ENCODE results near the gene FAM131C.

FAM131C gene

DNA sequence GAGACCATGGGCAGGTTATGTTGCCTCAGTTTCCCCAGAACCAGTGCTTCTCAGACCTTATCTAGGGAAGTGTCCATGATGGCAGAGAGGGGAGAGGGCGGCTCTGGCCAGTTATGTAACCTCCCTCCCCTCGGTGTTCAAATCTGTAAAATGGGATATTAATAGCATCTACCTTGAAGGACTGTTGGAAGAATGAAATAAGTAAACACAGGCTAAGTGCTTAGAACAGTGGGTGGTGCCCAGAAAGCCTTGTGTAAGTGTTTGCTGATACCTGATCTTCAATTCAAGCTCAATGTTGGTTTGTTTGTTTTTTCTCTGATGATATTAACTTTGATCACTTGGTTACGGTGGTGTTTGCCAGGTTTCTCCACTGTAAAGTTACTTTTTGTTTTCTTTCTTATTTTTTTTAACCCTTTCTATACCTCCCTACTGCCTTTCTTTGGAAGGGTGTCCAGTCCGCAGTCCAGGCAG, 47.5 kb upstream of the FAM131C start:
- H3K27ac ChIP-seq (ENCODE audit: low read depth, low read length), result no peak overlapping the region
- H3F3A ChIP-seq (ENCODE audit: insufficient read depth), result no peaks in the 10 kb centered on the region
- H3K79me2 ChIP-seq (ENCODE audit: insufficient read depth, low read length), result no peaks in the 10 kb centered on the region
- no peaks in the 10 kb centered on the region for H4K20me1 ChIP-seq (ENCODE audit: low read depth, low read length)
- H3K9me2 ChIP-seq (replicated peaks; ENCODE audit: insufficient read depth, low read length), result no peaks in the 10 kb centered on the region
- no peak overlapping the region for H3K9ac ChIP-seq (ENCODE audit: low read length)
- TF ChIP-seq, protein P1, sequence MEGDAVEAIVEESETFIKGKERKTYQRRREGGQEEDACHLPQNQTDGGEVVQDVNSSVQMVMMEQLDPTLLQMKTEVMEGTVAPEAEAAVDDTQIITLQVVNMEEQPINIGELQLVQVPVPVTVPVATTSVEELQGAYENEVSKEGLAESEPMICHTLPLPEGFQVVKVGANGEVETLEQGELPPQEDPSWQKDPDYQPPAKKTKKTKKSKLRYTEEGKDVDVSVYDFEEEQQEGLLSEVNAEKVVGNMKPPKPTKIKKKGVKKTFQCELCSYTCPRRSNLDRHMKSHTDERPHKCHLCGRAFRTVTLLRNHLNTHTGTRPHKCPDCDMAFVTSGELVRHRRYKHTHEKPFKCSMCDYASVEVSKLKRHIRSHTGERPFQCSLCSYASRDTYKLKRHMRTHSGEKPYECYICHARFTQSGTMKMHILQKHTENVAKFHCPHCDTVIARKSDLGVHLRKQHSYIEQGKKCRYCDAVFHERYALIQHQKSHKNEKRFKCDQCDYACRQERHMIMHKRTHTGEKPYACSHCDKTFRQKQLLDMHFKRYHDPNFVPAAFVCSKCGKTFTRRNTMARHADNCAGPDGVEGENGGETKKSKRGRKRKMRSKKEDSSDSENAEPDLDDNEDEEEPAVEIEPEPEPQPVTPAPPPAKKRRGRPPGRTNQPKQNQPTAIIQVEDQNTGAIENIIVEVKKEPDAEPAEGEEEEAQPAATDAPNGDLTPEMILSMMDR (IDR thresholded peaks at IDR 0.05; ENCODE audit: insufficient read depth, low read length, poor library complexity, severe bottlenecking), result no peak
- no peak for TF ChIP-seq EZH2phosphoT487 (conservative IDR thresholded peaks at IDR 0.05; ENCODE audit: low read length)
- H3K9me3 ChIP-seq (ENCODE audit: insufficient read depth, low read length), result no peaks in the 10 kb centered on the region
- H3K36me3 ChIP-seq (ENCODE audit: low read length), result no peaks in the 10 kb centered on the region
- no peak overlapping the region for H3K4me3 ChIP-seq (ENCODE audit: insufficient read depth, low read length, poor library complexity, severe bottlenecking)
- no peak overlapping the region for H2AFZ ChIP-seq (ENCODE audit: low read depth, low read length, severe bottlenecking)
- no peaks in the 10 kb centered on the region for H3K27me3 ChIP-seq (ENCODE audit: low read length)
- H3K4me2 ChIP-seq (ENCODE audit: low read depth, low read length, poor library complexity, severe bottlenecking), result no peak overlapping the region

- H3K4me2 ChIP-seq (ENCODE audit: low read depth, low read length, poor library complexity, severe bottlenecking), result no peak overlapping the region
- H3K9me3 ChIP-seq (ENCODE audit: insufficient read depth, low read length), result no peaks in the 10 kb centered on the region
- no peak overlapping the region for H3K4me3 ChIP-seq (ENCODE audit: insufficient read depth, low read length, poor library complexity, severe bottlenecking)
- no peaks in the 10 kb centered on the region for H3K27me3 ChIP-seq (ENCODE audit: low read length)
- no peaks in the 10 kb centered on the region for H3K36me3 ChIP-seq (ENCODE audit: low read length)
- no peaks in the 10 kb centered on the region for H3F3A ChIP-seq (ENCODE audit: insufficient read depth)
- no peak overlapping the region for H3K27ac ChIP-seq (ENCODE audit: low read depth, low read length)
- TF ChIP-seq, protein P1 (IDR thresholded peaks at IDR 0.05; ENCODE audit: insufficient read depth, low read length, poor library complexity, severe bottlenecking), result no peak
- no peak for TF ChIP-seq EZH2phosphoT487 (conservative IDR thresholded peaks at IDR 0.05; ENCODE audit: low read length)
- H3K9ac ChIP-seq (ENCODE audit: low read length), result no peak overlapping the region
- H3K9me2 ChIP-seq (replicated peaks; ENCODE audit: insufficient read depth, low read length), result no peaks in the 10 kb centered on the region
- H3K79me2 ChIP-seq (ENCODE audit: insufficient read depth, low read length), result no peaks in the 10 kb centered on the region
- H2AFZ ChIP-seq (ENCODE audit: low read depth, low read length, severe bottlenecking), result no peak overlapping the region
- H4K20me1 ChIP-seq (ENCODE audit: low read depth, low read length), result no peaks in the 10 kb centered on the region
These were observed 47.0 kb upstream of the FAM131C start for GRCh38 chr1:16120407-16120806.

GRCh38 chr1:16119926-16120325, 46.5 kb upstream of the FAM131C start:
- H3K27me3 ChIP-seq (ENCODE audit: low read length), result no peaks in the 10 kb centered on the region
- H3K79me2 ChIP-seq (ENCODE audit: insufficient read depth, low read length), result no peaks in the 10 kb centered on the region
- H3K9me2 ChIP-seq (replicated peaks; ENCODE audit: insufficient read depth, low read length), result no peaks in the 10 kb centered on the region
- no peaks in the 10 kb centered on the region for H3F3A ChIP-seq (ENCODE audit: insufficient read depth)
- H3K27ac ChIP-seq (ENCODE audit: low read depth, low read length), result no peak overlapping the region
- no peak overlapping the region for H3K4me2 ChIP-seq (ENCODE audit: low read depth, low read length, poor library complexity, severe bottlenecking)
- H3K9me3 ChIP-seq (ENCODE audit: insufficient read depth, low read length), result no peaks in the 10 kb centered on the region
- H2AFZ ChIP-seq (ENCODE audit: low read depth, low read length, severe bottlenecking), result no peak overlapping the region
- no peaks in the 10 kb centered on the region for H4K20me1 ChIP-seq (ENCODE audit: low read depth, low read length)
- no peak overlapping the region for H3K4me3 ChIP-seq (ENCODE audit: insufficient read depth, low read length, poor library complexity, severe bottlenecking)
- no peaks in the 10 kb centered on the region for H3K36me3 ChIP-seq (ENCODE audit: low read length)
- TF ChIP-seq, protein P1 (IDR thresholded peaks at IDR 0.05; ENCODE audit: insufficient read depth, low read length, poor library complexity, severe bottlenecking), result no peak
- TF ChIP-seq EZH2phosphoT487 (conservative IDR thresholded peaks at IDR 0.05; ENCODE audit: low read length), result no peak
- H3K9ac ChIP-seq (ENCODE audit: low read length), result no peak overlapping the region
